ENCODE data around the gene STX17. TPM values are rescaled to one million over a fixed set of nuclear protein-coding genes. Genes with fewer than 3 reads are reported as not detected.

The STX17 gene
- total and polyA plus RNA-seq, 2 donors (not counting 3 experiments of a cell fraction or from before 2014, with no cell fraction given): 5.3 to 17.6 TPM

DNA sequence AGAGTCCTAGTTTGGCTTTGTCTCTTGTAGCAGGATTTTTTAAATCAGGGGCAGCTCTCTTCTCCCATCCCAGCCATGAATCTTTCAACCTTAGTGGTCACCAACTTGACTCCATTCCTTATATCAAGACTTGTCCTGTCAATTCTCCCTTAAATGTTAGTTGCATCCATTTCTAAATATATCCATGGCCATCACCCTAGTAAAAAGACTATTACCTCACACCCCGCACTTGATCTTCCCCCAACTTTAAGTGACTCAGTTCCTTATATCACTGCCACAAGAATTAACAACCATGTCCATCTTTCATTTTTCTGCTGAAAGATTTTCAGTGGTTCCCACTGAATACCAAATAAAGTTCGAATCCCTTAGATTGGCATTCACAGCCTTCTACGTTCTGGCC, 67.0 kb downstream of the STX17 start:
- Histone ChIP-seq H3K4me1 (ENCODE audit: control insufficient read depth, extremely low read depth, insufficient read depth, low read length) (no peaks in the 10 kb centered on the region), H3K36me3 (ENCODE audit: control insufficient read depth in 2 of 2, extremely low read depth in 1 of 2, insufficient read depth in 2 of 2, low read length in 2 of 2) (no peaks in the 10 kb centered on the region), H3K79me2 (ENCODE audit: control insufficient read depth, insufficient read depth, low read length) (no peaks in the 10 kb centered on the region), H3K27ac (ENCODE audit: insufficient read depth, low read depth, low read length) (no peak overlapping the region), H3K4me2 (ENCODE audit: insufficient read depth, low read length) (no peak overlapping the region), H3K9me1 (replicated peaks; ENCODE audit: control insufficient read depth, extremely low read depth, insufficient read depth, low read length) (no peaks in the 10 kb centered on the region), H3K9me3 (replicated peaks; ENCODE audit: control insufficient read depth, insufficient read depth, low read length) (no peaks in the 10 kb centered on the region), H3K9ac (replicated peaks; ENCODE audit: extremely low read depth, insufficient read depth, low read length) (no peak overlapping the region), H3K4me3 (replicated peaks in 1 of 3; ENCODE audit: insufficient read depth in 1 of 3, low read depth in 1 of 3, low read length in 3 of 3) (no peak overlapping the region), H3K27me3 (ENCODE audit: control insufficient read depth in 2 of 2, insufficient read depth in 2 of 2, low read length in 2 of 2) (no peaks in the 10 kb centered on the region), H2AFZ (ENCODE audit: low read depth, low read length) (no peak overlapping the region), H4K20me1 (replicated peaks; ENCODE audit: control insufficient read depth, extremely low read depth, insufficient read depth, low read length) (no peaks in the 10 kb centered on the region)
- dilution Hi-C loops (cut with MboI; ENCODE audit: extremely low pct_ligation_motif_present, low sequenced_read_pairs): no loop called here
- FAIRE-seq (no peak), DNase-seq (ENCODE audit: low read depth, low spot score) (no peak)
- ChIA-PET POLR2A (no interaction called here), CTCF (no interaction called here)
- TF ChIP-seq, protein P1, sequence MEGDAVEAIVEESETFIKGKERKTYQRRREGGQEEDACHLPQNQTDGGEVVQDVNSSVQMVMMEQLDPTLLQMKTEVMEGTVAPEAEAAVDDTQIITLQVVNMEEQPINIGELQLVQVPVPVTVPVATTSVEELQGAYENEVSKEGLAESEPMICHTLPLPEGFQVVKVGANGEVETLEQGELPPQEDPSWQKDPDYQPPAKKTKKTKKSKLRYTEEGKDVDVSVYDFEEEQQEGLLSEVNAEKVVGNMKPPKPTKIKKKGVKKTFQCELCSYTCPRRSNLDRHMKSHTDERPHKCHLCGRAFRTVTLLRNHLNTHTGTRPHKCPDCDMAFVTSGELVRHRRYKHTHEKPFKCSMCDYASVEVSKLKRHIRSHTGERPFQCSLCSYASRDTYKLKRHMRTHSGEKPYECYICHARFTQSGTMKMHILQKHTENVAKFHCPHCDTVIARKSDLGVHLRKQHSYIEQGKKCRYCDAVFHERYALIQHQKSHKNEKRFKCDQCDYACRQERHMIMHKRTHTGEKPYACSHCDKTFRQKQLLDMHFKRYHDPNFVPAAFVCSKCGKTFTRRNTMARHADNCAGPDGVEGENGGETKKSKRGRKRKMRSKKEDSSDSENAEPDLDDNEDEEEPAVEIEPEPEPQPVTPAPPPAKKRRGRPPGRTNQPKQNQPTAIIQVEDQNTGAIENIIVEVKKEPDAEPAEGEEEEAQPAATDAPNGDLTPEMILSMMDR (IDR thresholded peaks at IDR 0.05; ENCODE audit: extremely low read depth in 1 of 2, insufficient read depth in 1 of 2, low read depth in 1 of 2, low read length in 2 of 2): no peak
- TF ChIP-seq POLR2AphosphoS5 (IDR thresholded peaks at IDR 0.05; ENCODE audit: insufficient read depth, low read depth, low read length): no peak
- TF ChIP-seq, protein P2, sequence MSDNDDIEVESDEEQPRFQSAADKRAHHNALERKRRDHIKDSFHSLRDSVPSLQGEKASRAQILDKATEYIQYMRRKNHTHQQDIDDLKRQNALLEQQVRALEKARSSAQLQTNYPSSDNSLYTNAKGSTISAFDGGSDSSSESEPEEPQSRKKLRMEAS (IDR thresholded peaks at IDR 0.05; ENCODE audit: insufficient read depth, insufficient read length): no peak
- TF ChIP-seq FOS (IDR thresholded peaks at IDR 0.05; ENCODE audit: borderline replicate concordance, insufficient read depth, low read length): no peak
- TF ChIP-seq POLR2A (IDR thresholded peaks at IDR 0.05; ENCODE audit: low read depth, low read length): no peak
- no peak for TF ChIP-seq EZH2 (IDR thresholded peaks at IDR 0.05; ENCODE audit: borderline replicate concordance, low read depth, low read length, severe bottlenecking)
- TF ChIP-seq MYC (IDR thresholded peaks at IDR 0.05; ENCODE audit: low read depth, low read length): no peak
- intact Hi-C loops (cut with micrococcal nuclease): no loop called here
- no TSS peak for BruUV-seq (replicated peaks)
